K562 (cell line): Measurements from ENCODE around the gene ATF1. TPM values are rescaled to one million over a fixed set of nuclear protein-coding genes. Genes with fewer than 3 reads are reported as not detected.

Source experiments
- AFF4 ChIP-seq: sonication (generic); formaldehyde crosslinking; IDR thresholded peaks from 2 replicates; pipeline ENCODE4 v1.8.0; 2023; ENCODE audit warnings: mild to moderate bottlenecking, missing genetic modification reagents
- ATF1 ChIP-seq, 2 experiments: fragments of 450-650 bp in 1 of 2; IDR thresholded peaks; 2 replicates each; pipeline ENCODE4 v1.6.1; 2016; ENCODE audit warnings: missing compliant biosample characterization in 1 of 2, missing genetic modification characterization in 1 of 2
- CEBPZ ChIP-seq: fragments of 150-350 bp; IDR thresholded peaks from 2 replicates; pipeline ENCODE4 v1.6.1; 2014; ENCODE audit warnings: low read depth, mild to moderate bottlenecking, low read length, borderline replicate concordance
- E2F4 ChIP-seq: sonication (generic); formaldehyde crosslinking; IDR thresholded peaks from 2 replicates; pipeline ENCODE4 v1.8.0; 2022; ENCODE audit warnings: mild to moderate bottlenecking, low read depth, missing genetic modification reagents
- NFE2L1 ChIP-seq: fragments of 450-650 bp; IDR thresholded peaks from 2 replicates; pipeline ENCODE4 v1.6.1; 2016; ENCODE audit warnings: missing genetic modification characterization, low read depth, mild to moderate bottlenecking, missing compliant biosample characterization, moderate library complexity, borderline replicate concordance
- POLR2G ChIP-seq: fragments of 200-400 bp; formaldehyde crosslinking; IDR thresholded peaks from 2 replicates; pipeline ENCODE4 v1.6.1; 2017; ENCODE audit warnings: low read depth, mild to moderate bottlenecking, antibody characterized with exemption, low read length, moderate library complexity
- RNF2 ChIP-seq: sonication (generic); IDR thresholded peaks from 2 replicates; pipeline ENCODE4 v1.6.1; 2016
- STAT5B ChIP-seq: fragments of 250-450 bp; sonication (Bioruptor Pico); IDR thresholded peaks from 2 replicates; pipeline ENCODE4 v1.8.0; 2021; ENCODE audit warnings: mild to moderate bottlenecking, inconsistent platforms
- SUPT5H ChIP-seq: fragments of 450-650 bp; IDR thresholded peaks from 2 replicates; pipeline ENCODE4 v1.6.1; 2016
- TEAD1 ChIP-seq, 2 experiments: fragments of 450-650 bp in 1 of 2; sonication (generic) in 1 of 2; formaldehyde crosslinking; IDR thresholded peaks; 2 replicates each; pipeline versions ENCODE4 v1.4.0 to v1.8.0; 2020 to 2022; ENCODE audit warnings: mild to moderate bottlenecking in 2 of 2, missing genetic modification reagents in 1 of 2
- U2AF1 ChIP-seq: fragments of 200-400 bp; formaldehyde crosslinking; optimal IDR thresholded peaks from 2 replicates; pipeline ENCODE3; 2017; ENCODE audit warnings: mild to moderate bottlenecking, low read depth, low read length, moderate library complexity
- ZMIZ1 ChIP-seq, 2 experiments: fragments of 150-350 bp in 1 of 2; IDR thresholded peaks; 2 replicates each; pipeline ENCODE4 v1.6.1; 2012 to 2016; ENCODE audit warnings: low read depth in 2 of 2, low read length in 2 of 2, mild to moderate bottlenecking in 1 of 2, moderate library complexity in 1 of 2
- ZNF274 ChIP-seq: IDR thresholded peaks from 2 replicates; pipeline ENCODE4 v1.6.1; 2011; ENCODE audit warnings: low read depth, mild to moderate bottlenecking, low read length, moderate library complexity, borderline replicate concordance
- ZNF347 ChIP-seq: fragments of 450-650 bp; formaldehyde crosslinking; IDR thresholded peaks from 2 replicates; pipeline ENCODE4 v1.4.0; 2020; ENCODE audit warnings: low read depth, mild to moderate bottlenecking, moderate library complexity
- polyA plus RNA-seq, 8 experiments: library from polyadenylated mRNA; depleted of rRNA in 4 of 8; stranded (reverse) in 5 of 8; unstranded in 3 of 8; fragments of >200 nt; fragmentation: Nextera tagmentation in 2 of 8; fragmentation: Illumina TruSeq in 1 of 8; extraction: Ambion mirVana in 2 of 8; extraction: Trizol in 1 of 8; gene quantifications; 2 replicates each; pipeline versions ENCODE4 v1.2.1 to v1.2.3, GENCODE V29; 2011 to 2014; ENCODE audit warnings: inconsistent platforms in 1 of 8, missing spikeins in 1 of 8
- total RNA-seq, 7 experiments: library from RNA; depleted of rRNA in 6 of 7; stranded (reverse); fragments of >200 nt in 6 of 7; fragmentation: Illumina TruSeq in 2 of 7; extraction: Trizol in 2 of 7; gene quantifications; 2 replicates each; pipeline versions ENCODE4 v1.2.1 to v1.2.3, GENCODE V29; 2011 to 2021; ENCODE audit warnings: low replicate concordance in 1 of 7

The ATF1 gene
- total and polyA plus RNA-seq, 9 of the 15 experiments (the other 6 are each of a cell fraction or from before 2014, with no cell fraction given) = 19.8 to 83.5 (median 51.4) TPM

- peak in 1 of 2 experiments; percentile 35; a peak in 1 of 4 replicates for TF ChIP-seq TEAD1 (CRISPR knock-in tag; IDR thresholded peaks at IDR 0.05)
- TF ChIP-seq SUPT5H = 0 out of 2 replicates have a peak, but pooled peaks have one; percentile 58
- no peak for TF ChIP-seq NFE2L1 (tag)
- TF ChIP-seq U2AF1 = peak; percentile 66
- no peak for TF ChIP-seq ZNF274
- TF ChIP-seq POLR2G = peak; percentile 90
- TF ChIP-seq ZNF347 = no peak
- TF ChIP-seq E2F4 (CRISPR knock-in tag) = peak; percentile 44; the same call in 1 of the 2 replicates
- no peak; a peak in 1 of 4 replicates for TF ChIP-seq ZMIZ1 (IDR thresholded peaks at IDR 0.05; ENCODE audit: low read depth in 2 of 2, low read length in 2 of 2)
- no peak for TF ChIP-seq CEBPZ
- TF ChIP-seq ATF1 (CRISPR knock-in tag; IDR thresholded peaks at IDR 0.05) = no peak
- TF ChIP-seq ATF1 (tag; IDR thresholded peaks at IDR 0.05) = no peak
- TF ChIP-seq STAT5B (CRISPR knock-in tag) = no peak
- 0 out of 2 replicates have a peak, but pooled peaks have one; percentile 27 for TF ChIP-seq RNF2
- TF ChIP-seq AFF4 (CRISPR knock-in tag) = 0 out of 2 replicates have a peak, but pooled peaks have one; percentile 46
Observed at GRCh38 chr12:50764286-50765094, 589 bp downstream of the ATF1 start (continued).
